ENCODE results near the gene ZBTB7A.

ZBTB7A gene

GRCh38 chr19:4064496-4065260 is 2.0 kb downstream of the ZBTB7A start (continued):
- TF ChIP-seq CTCF (tag by site-specific recombination; IDR thresholded peaks at IDR 0.05) (peak; percentile 53), ZNF792 (tag by site-specific recombination; IDR thresholded peaks at IDR 0.05) (0 out of 2 replicates have a peak, but pooled peaks have one; percentile 59), GLIS2 (tag by site-specific recombination; IDR thresholded peaks at IDR 0.05) (peak; percentile 96), TRIM28 (IDR thresholded peaks at IDR 0.05; ENCODE audit: borderline replicate concordance, low read length) (no peak), SP2 (tag by site-specific recombination; IDR thresholded peaks at IDR 0.05) (peak; percentile 43), ZNF140 (tag by site-specific recombination; IDR thresholded peaks at IDR 0.05) (no peak), ZNF692 (tag by site-specific recombination; IDR thresholded peaks at IDR 0.05) (peak; percentile 44; the same call in 1 of the 2 replicates), ZNF398 (tag by site-specific recombination; IDR thresholded peaks at IDR 0.05) (peak; percentile 98), ZFHX2 (tag by site-specific recombination; conservative IDR thresholded peaks at IDR 0.05) (peak; percentile 79; the same call in 1 of the 2 replicates), ZNF146 (tag by site-specific recombination; IDR thresholded peaks at IDR 0.05) (no peak), ZNF449 (tag by site-specific recombination; IDR thresholded peaks at IDR 0.05) (no peak), ZIC2 (tag by site-specific recombination; IDR thresholded peaks at IDR 0.05) (peak; percentile 75), YY1 (tag by site-specific recombination; IDR thresholded peaks at IDR 0.05) (no peak), ZSCAN30 (tag by site-specific recombination; IDR thresholded peaks at IDR 0.05) (no peak), ZNF747 (tag by site-specific recombination; IDR thresholded peaks at IDR 0.05) (no peak), ZNF202 (tag by site-specific recombination; IDR thresholded peaks at IDR 0.05; ENCODE audit: borderline replicate concordance) (0 out of 2 replicates have a peak, but pooled peaks have one; percentile 4), ZNF18 (tag by site-specific recombination; IDR thresholded peaks at IDR 0.05) (no peak), ZNF624 (tag by site-specific recombination; IDR thresholded peaks at IDR 0.05) (no peak), HOXD13 (CRISPR knock-in tag; IDR thresholded peaks at IDR 0.05; ENCODE audit: borderline replicate concordance) (no peak), ZEB2 (tag by site-specific recombination; IDR thresholded peaks at IDR 0.05) (0 out of 2 replicates have a peak, but pooled peaks have one; percentile 71), ZNF837 (tag by site-specific recombination; IDR thresholded peaks at IDR 0.05) (no peak), ZBTB7A (tag by site-specific recombination; IDR thresholded peaks at IDR 0.05; ENCODE audit: low read depth) (peak; percentile 33), ZNF112 (tag by site-specific recombination; IDR thresholded peaks at IDR 0.05) (no peak), ZNF654 (tag by site-specific recombination; IDR thresholded peaks at IDR 0.05; ENCODE audit: low read depth) (no peak), ZNF623 (tag by site-specific recombination; IDR thresholded peaks at IDR 0.05) (no peak), ELK4 (IDR thresholded peaks at IDR 0.05; ENCODE audit: borderline replicate concordance, low read depth, low read length) (no peak), GLIS1 (tag by site-specific recombination; IDR thresholded peaks at IDR 0.05) (peak; percentile 98), KLF16 (tag by site-specific recombination; IDR thresholded peaks at IDR 0.05) (no peak; the same call in 1 of the 2 replicates), ZNF785 (tag by site-specific recombination; IDR thresholded peaks at IDR 0.05) (no peak), ZBTB8A (tag by site-specific recombination; IDR thresholded peaks at IDR 0.05) (peak; percentile 87; the same call in 1 of the 2 replicates), KLF10 (tag by site-specific recombination; IDR thresholded peaks at IDR 0.05) (0 out of 2 replicates have a peak, but pooled peaks have one; percentile 19), YY2 (tag by site-specific recombination; IDR thresholded peaks at IDR 0.05) (no peak)

Data from HEK293 (cell line).